Skeletal muscle satellite cell (primary cell): ENCODE measurements around the gene ABHD6.
"Not testable (repeated sequence)": the region's sequence is repeated elsewhere in the genome, so short reads cannot be mapped to it uniquely, and the experiment has no call there.

ENCODE experiments used
- H3K27me3 ChIP-seq: 2 replicates; pipeline ENCODE4 v1.7.0; 2013; ENCODE audit warnings: low read length; ENCODE audit not compliant: control insufficient read depth, insufficient read depth
- H3K36me3 ChIP-seq: 2 replicates; pipeline ENCODE4 v1.7.0; 2013; ENCODE audit warnings: mild to moderate bottlenecking, control low read depth, low read length; ENCODE audit not compliant: insufficient read depth
- H3K4me1 ChIP-seq: 2 replicates; pipeline ENCODE4 v1.7.0; 2013; ENCODE audit warnings: low read length; ENCODE audit not compliant: control insufficient read depth, insufficient read depth
- H3K4me2 ChIP-seq: 2 replicates; pipeline ENCODE4 v1.7.0; 2013; ENCODE audit warnings: mild to moderate bottlenecking, low read length
- H3K4me3 ChIP-seq: 2 replicates; pipeline ENCODE4 v1.7.0; 2013; ENCODE audit warnings: low read length
- H3K9ac ChIP-seq: 2 replicates; pipeline ENCODE4 v1.7.0; 2013; ENCODE audit warnings: mild to moderate bottlenecking, low read depth, low read length, moderate library complexity
- H3K9me3 ChIP-seq: replicated peaks from 2 replicates; pipeline ENCODE4 v1.7.0; 2013; ENCODE audit warnings: mild to moderate bottlenecking, control low read depth, low read length

The ABHD6 gene

GRCh38 chr3:58329150-58329921, 91.7 kb downstream of the ABHD6 start:
- Histone ChIP-seq H3K4me1 (peaks cover 20% of the 10 kb centered on the region), H3K4me2 (no peak overlapping the region), H3K9ac (no peak overlapping the region), H3K36me3 (no peaks in the 10 kb centered on the region), H3K27me3 (no peaks in the 10 kb centered on the region), H3K4me3 (no peak overlapping the region), H3K9me3 (no peaks in the 10 kb centered on the region)

GRCh38 chr3:58329922-58330413, 92.4 kb downstream of the ABHD6 start:
- H3K36me3 ChIP-seq, result no peaks in the 10 kb centered on the region
- no peak overlapping the region for H3K4me3 ChIP-seq
- no peak overlapping the region for H3K4me2 ChIP-seq
- no peaks in the 10 kb centered on the region for H3K27me3 ChIP-seq
- no peaks in the 10 kb centered on the region for H3K9me3 ChIP-seq
- peaks cover 25% of the 10 kb centered on the region for H3K4me1 ChIP-seq
- H3K9ac ChIP-seq, result no peak overlapping the region

GRCh38 chr3:58331593-58332152, 94.1 kb downstream of the ABHD6 start:
- H3K36me3 ChIP-seq, result no peaks in the 10 kb centered on the region
- no peaks in the 10 kb centered on the region for H3K9me3 ChIP-seq
- H3K27me3 ChIP-seq, result no peaks in the 10 kb centered on the region
- H3K4me1 ChIP-seq, result peaks cover 30% of the 10 kb centered on the region
- H3K4me3 ChIP-seq, result no peak overlapping the region
- H3K4me2 ChIP-seq, result no peak overlapping the region
- no peak overlapping the region for H3K9ac ChIP-seq

- Histone ChIP-seq H3K9ac (peak within 1 kb of the TSS; percentile 88), H3K9me3 (no peaks in the 10 kb centered on the region), H3K4me1 (peaks cover 34% of the 10 kb centered on the region), H3K36me3 (no peaks in the 10 kb centered on the region), H3K4me2 (peak within 1 kb of the TSS; percentile 98), H3K4me3 (peak within 1 kb of the TSS; percentile 93), H3K27me3 (no peaks in the 10 kb centered on the region)
Observed at GRCh38 chr3:58332575-58333188, 95.1 kb downstream of the ABHD6 start, which contains the start of gene PXK. TSS of gene PXK (plus strand) at chr3:58332892. CDS start at chr3:58332989, 97 bp downstream.

GRCh38 chr3:58333206-58334012, 95.8 kb downstream of the ABHD6 start:
- H3K27me3 ChIP-seq, result no peaks in the 10 kb centered on the region

GRCh38 chr3:58334013-58334321, 96.4 kb downstream of the ABHD6 start:
- peak overlapping the region; percentile 93 for H3K4me3 ChIP-seq
- no peaks in the 10 kb centered on the region for H3K36me3 ChIP-seq
- H3K4me1 ChIP-seq, result peaks cover 34% of the 10 kb centered on the region
- H3K9me3 ChIP-seq, result no peaks in the 10 kb centered on the region
- no peaks in the 10 kb centered on the region for H3K27me3 ChIP-seq
- peak overlapping the region; percentile 98 for H3K4me2 ChIP-seq
- peak overlapping the region; percentile 88 for H3K9ac ChIP-seq

More at GRCh38 chr3:58333206-58334012, 95.8 kb downstream of the ABHD6 start:
- Histone ChIP-seq H3K4me2 (peak overlapping the region; percentile 98), H3K9me3 (no peaks in the 10 kb centered on the region), H3K4me1 (peaks cover 34% of the 10 kb centered on the region), H3K36me3 (no peaks in the 10 kb centered on the region), H3K9ac (peak overlapping the region; percentile 88), H3K4me3 (peak overlapping the region; percentile 93)

- Histone ChIP-seq H3K27me3 (no peaks in the 10 kb centered on the region), H3K9me3 (no peaks in the 10 kb centered on the region), H3K36me3 (no peaks in the 10 kb centered on the region), H3K4me3 (peak overlapping the region; percentile 93), H3K9ac (peak overlapping the region; percentile 88), H3K4me2 (peak overlapping the region; percentile 98), H3K4me1 (peaks cover 34% of the 10 kb centered on the region)
Observed at GRCh38 chr3:58334506-58334884, 96.9 kb downstream of the ABHD6 start.

- Histone ChIP-seq H3K4me1 (peaks cover 34% of the 10 kb centered on the region), H3K27me3 (no peaks in the 10 kb centered on the region)
Observed at GRCh38 chr3:58335652-58335947, 98.0 kb downstream of the ABHD6 start.

GRCh38 chr3:58336135-58336882, 98.7 kb downstream of the ABHD6 start:
- H3K4me3 ChIP-seq, result peak overlapping the region; percentile 4
- no peaks in the 10 kb centered on the region for H3K9me3 ChIP-seq
- no peaks in the 10 kb centered on the region for H3K36me3 ChIP-seq
- peak overlapping the region; percentile 53 for H3K4me2 ChIP-seq
- H3K27me3 ChIP-seq, result no peaks in the 10 kb centered on the region
- H3K4me1 ChIP-seq, result peaks cover 41% of the 10 kb centered on the region
- peak overlapping the region; percentile 13 for H3K9ac ChIP-seq

More at GRCh38 chr3:58335652-58335947, 98.0 kb downstream of the ABHD6 start:
- Histone ChIP-seq H3K9me3 (no peaks in the 10 kb centered on the region), H3K36me3 (no peaks in the 10 kb centered on the region), H3K4me2 (peak overlapping the region; percentile 72), H3K4me3 (peak overlapping the region; percentile 37), H3K9ac (peak overlapping the region; percentile 75)

- no peak overlapping the region for H3K4me3 ChIP-seq
Observed at GRCh38 chr3:58337190-58337589, 99.6 kb downstream of the ABHD6 start.

GRCh38 chr3:58339146-58339545, 101.6 kb downstream of the ABHD6 start:
- H3K4me3 ChIP-seq, H3K27me3 ChIP-seq, H3K9ac ChIP-seq, H3K4me2 ChIP-seq, H3K9me3 ChIP-seq, H3K36me3 ChIP-seq: not testable (repeated sequence)
- H3K4me1 ChIP-seq, result peaks cover 35% of the 10 kb centered on the region

More at GRCh38 chr3:58337190-58337589, 99.6 kb downstream of the ABHD6 start:
- H3K9ac ChIP-seq, result no peak overlapping the region
- H3K9me3 ChIP-seq, result no peaks in the 10 kb centered on the region
- H3K4me2 ChIP-seq, result no peak overlapping the region
- H3K36me3 ChIP-seq, result no peaks in the 10 kb centered on the region
- no peaks in the 10 kb centered on the region for H3K27me3 ChIP-seq
- peaks cover 44% of the 10 kb centered on the region for H3K4me1 ChIP-seq
